ELF-1 (cell line): ENCODE results near the gene FCHSD2.
A peak's percentile ranks its signal among the peaks of the same experiment; 100 is the strongest.
"Not testable (repeated sequence)": the region's sequence is repeated elsewhere in the genome, so short reads cannot be mapped to it uniquely, and the experiment has no call there.

Experiments used
- DNase-seq: peaks from one replicate; pipeline ENCODE4 v3.0.0-alpha.2; 2016; ENCODE audit warnings: low read depth, low spot score

Gene FCHSD2

GRCh38 chr11:72805216-72805615 lies 336.9 kb downstream of the FCHSD2 start:
- DNase-seq: no peak

GRCh38 chr11:72802822-72803221 lies 339.3 kb downstream of the FCHSD2 start:
- no peak for DNase-seq

- no peak for DNase-seq
Observed at GRCh38 chr11:72799441-72799840, 342.7 kb downstream of the FCHSD2 start.

GRCh38 chr11:72798361-72798760 lies 343.8 kb downstream of the FCHSD2 start:
- peak; percentile 50 for DNase-seq

GRCh38 chr11:72793425-72794367 lies 348.4 kb downstream of the FCHSD2 start, which contains the start of gene STARD10:
Gene STARD10 (minus strand): TSS chr11:72794047. CDS start chr11:72781181, 12,866 bp downstream.
- DNase-seq: peak; percentile 98

- no peak for DNase-seq
Observed at GRCh38 chr11:72793076-72793424, 349.1 kb downstream of the FCHSD2 start.

GRCh38 chr11:72792437-72793021 lies 349.6 kb downstream of the FCHSD2 start:
- DNase-seq: no peak

GRCh38 chr11:72791228-72791627 lies 350.9 kb downstream of the FCHSD2 start:
- DNase-seq: not testable (repeated sequence)

GRCh38 chr11:72789493-72790131 lies 352.5 kb downstream of the FCHSD2 start:
- DNase-seq: peak; percentile 23

- no peak for DNase-seq
Observed at GRCh38 chr11:72788241-72788640, 353.9 kb downstream of the FCHSD2 start.

GRCh38 chr11:72787216-72788104 lies 354.7 kb downstream of the FCHSD2 start:
- DNase-seq: peak; percentile 94
